ENCODE measurements around the gene ARHGAP9.

Gene ARHGAP9

DNA sequence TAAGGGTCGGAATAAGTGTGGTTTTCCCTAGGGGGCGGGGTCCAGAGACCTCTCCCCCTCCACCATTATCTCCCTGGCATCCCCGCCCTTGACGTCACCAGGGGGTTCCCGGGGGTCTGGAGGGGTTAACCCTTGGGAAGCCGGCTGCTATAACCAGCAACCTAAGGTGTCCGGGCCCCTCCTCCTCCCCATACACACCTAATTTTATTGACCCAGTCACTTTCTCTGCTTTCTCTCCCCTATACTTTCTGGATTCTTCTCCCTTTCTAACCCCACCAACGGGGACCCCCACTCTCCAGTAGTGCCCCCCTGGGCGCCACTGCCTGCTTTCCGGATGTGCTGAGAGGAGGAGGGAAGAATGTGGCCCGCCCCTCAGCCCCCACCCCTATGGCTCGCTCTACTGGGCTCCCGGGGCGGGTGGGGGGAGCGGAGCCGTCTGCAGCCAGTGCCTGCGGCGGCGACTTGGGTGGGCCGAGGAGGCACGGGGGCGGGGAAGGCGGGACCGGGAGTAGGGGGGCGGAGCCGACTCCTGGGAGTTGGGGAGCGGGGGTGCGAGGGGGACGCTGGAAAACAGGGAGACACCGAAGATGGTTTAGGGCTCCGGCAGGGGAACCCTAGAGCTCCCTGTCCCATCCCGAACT lies 18.3 kb downstream of the ARHGAP9 start (continued):
- TF ChIP-seq, protein P1, sequence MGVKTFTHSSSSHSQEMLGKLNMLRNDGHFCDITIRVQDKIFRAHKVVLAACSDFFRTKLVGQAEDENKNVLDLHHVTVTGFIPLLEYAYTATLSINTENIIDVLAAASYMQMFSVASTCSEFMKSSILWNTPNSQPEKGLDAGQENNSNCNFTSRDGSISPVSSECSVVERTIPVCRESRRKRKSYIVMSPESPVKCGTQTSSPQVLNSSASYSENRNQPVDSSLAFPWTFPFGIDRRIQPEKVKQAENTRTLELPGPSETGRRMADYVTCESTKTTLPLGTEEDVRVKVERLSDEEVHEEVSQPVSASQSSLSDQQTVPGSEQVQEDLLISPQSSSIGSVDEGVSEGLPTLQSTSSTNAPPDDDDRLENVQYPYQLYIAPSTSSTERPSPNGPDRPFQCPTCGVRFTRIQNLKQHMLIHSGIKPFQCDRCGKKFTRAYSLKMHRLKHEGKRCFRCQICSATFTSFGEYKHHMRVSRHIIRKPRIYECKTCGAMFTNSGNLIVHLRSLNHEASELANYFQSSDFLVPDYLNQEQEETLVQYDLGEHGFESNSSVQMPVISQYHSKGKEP (tag by site-specific recombination; IDR thresholded peaks at IDR 0.05): no peak
- TF ChIP-seq PRDM4 (tag by site-specific recombination; IDR thresholded peaks at IDR 0.05) (no peak), ZNF426 (tag by site-specific recombination; IDR thresholded peaks at IDR 0.05) (no peak), ZNF692 (tag by site-specific recombination; IDR thresholded peaks at IDR 0.05) (peak; percentile 57; the same call in 1 of the 2 replicates), YY2 (tag by site-specific recombination; IDR thresholded peaks at IDR 0.05) (no peak), ZNF132 (tag by site-specific recombination; IDR thresholded peaks at IDR 0.05; ENCODE audit: borderline replicate concordance) (no peak), ZNF24 (tag by site-specific recombination; IDR thresholded peaks at IDR 0.05) (0 out of 2 replicates have a peak, but pooled peaks have one; percentile 17), ZNF23 (tag by site-specific recombination; IDR thresholded peaks at IDR 0.05; ENCODE audit: borderline replicate concordance) (no peak), ZNF521 (tag by site-specific recombination; IDR thresholded peaks at IDR 0.05) (no peak), ZNF549 (tag by site-specific recombination; IDR thresholded peaks at IDR 0.05) (no peak), ZNF560 (tag by site-specific recombination; IDR thresholded peaks at IDR 0.05; ENCODE audit: borderline replicate concordance) (no peak), ZBTB21 (tag by site-specific recombination; IDR thresholded peaks at IDR 0.05) (peak; percentile 88)
- TF ChIP-seq, protein P2, sequence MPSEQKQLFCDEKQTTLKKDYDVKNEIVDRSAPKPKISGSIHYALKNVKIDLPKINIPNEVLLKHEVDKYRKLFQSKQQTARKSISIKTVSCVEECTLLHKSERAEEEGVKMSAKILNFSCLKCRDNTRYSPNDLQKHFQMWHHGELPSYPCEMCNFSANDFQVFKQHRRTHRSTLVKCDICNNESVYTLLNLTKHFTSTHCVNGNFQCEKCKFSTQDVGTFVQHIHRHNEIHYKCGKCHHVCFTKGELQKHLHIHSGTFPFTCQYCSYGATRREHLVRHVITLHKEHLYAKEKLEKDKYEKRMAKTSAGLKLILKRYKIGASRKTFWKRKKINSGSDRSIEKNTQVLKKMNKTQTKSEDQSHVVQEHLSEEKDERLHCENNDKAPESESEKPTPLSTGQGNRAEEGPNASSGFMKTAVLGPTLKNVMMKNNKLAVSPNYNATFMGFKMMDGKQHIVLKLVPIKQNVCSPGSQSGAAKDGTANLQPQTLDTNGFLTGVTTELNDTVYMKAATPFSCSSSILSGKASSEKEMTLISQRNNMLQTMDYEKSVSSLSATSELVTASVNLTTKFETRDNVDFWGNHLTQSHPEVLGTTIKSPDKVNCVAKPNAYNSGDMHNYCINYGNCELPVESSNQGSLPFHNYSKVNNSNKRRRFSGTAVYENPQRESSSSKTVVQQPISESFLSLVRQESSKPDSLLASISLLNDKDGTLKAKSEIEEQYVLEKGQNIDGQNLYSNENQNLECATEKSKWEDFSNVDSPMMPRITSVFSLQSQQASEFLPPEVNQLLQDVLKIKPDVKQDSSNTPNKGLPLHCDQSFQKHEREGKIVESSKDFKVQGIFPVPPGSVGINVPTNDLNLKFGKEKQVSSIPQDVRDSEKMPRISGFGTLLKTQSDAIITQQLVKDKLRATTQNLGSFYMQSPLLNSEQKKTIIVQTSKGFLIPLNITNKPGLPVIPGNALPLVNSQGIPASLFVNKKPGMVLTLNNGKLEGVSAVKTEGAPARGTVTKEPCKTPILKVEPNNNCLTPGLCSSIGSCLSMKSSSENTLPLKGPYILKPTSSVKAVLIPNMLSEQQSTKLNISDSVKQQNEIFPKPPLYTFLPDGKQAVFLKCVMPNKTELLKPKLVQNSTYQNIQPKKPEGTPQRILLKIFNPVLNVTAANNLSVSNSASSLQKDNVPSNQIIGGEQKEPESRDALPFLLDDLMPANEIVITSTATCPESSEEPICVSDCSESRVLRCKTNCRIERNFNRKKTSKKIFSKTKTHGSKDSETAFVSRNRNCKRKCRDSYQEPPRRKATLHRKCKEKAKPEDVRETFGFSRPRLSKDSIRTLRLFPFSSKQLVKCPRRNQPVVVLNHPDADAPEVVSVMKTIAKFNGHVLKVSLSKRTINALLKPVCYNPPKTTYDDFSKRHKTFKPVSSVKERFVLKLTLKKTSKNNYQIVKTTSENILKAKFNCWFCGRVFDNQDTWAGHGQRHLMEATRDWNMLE (tag by site-specific recombination; conservative IDR thresholded peaks at IDR 0.05; ENCODE audit: low read depth): no peak

GRCh38 chr12:57460841-57461275 lies 18.8 kb downstream of the ARHGAP9 start:
- Histone ChIP-seq H3K27ac (ENCODE audit: extremely low read depth, low read depth, low read length) (no peak overlapping the region; the same call in 1 of the 2 replicates), H3K9me3 (ENCODE audit: control insufficient read depth, insufficient read depth, low read depth, low read length) (no peaks in the 10 kb centered on the region), H3K4me1 (ENCODE audit: control insufficient read depth, insufficient read depth, low read length) (peaks cover 8% of the 10 kb centered on the region), H3K4me3 (ENCODE audit: low read depth, low read length) (peak overlapping the region; percentile 48), H3K36me3 (ENCODE audit: control insufficient read depth in 2 of 2, insufficient read depth in 1 of 2, low read length in 2 of 2) (no peaks in the 10 kb centered on the region)
- TF ChIP-seq OSR2 (tag by site-specific recombination; IDR thresholded peaks at IDR 0.05) (peak; percentile 46; the same call in 1 of the 2 replicates), GLIS2 (tag by site-specific recombination; IDR thresholded peaks at IDR 0.05) (peak; percentile 18; the same call in 1 of the 2 replicates), ZNF311 (tag by site-specific recombination; IDR thresholded peaks at IDR 0.05; ENCODE audit: borderline replicate concordance) (no peak), ZBTB20 (tag by site-specific recombination; IDR thresholded peaks at IDR 0.05) (peak; percentile 60), ZSCAN5A (tag by site-specific recombination; IDR thresholded peaks at IDR 0.05) (no peak), ZBTB17 (tag by site-specific recombination; IDR thresholded peaks at IDR 0.05) (peak; percentile 65)
- TF ChIP-seq, protein P3, sequence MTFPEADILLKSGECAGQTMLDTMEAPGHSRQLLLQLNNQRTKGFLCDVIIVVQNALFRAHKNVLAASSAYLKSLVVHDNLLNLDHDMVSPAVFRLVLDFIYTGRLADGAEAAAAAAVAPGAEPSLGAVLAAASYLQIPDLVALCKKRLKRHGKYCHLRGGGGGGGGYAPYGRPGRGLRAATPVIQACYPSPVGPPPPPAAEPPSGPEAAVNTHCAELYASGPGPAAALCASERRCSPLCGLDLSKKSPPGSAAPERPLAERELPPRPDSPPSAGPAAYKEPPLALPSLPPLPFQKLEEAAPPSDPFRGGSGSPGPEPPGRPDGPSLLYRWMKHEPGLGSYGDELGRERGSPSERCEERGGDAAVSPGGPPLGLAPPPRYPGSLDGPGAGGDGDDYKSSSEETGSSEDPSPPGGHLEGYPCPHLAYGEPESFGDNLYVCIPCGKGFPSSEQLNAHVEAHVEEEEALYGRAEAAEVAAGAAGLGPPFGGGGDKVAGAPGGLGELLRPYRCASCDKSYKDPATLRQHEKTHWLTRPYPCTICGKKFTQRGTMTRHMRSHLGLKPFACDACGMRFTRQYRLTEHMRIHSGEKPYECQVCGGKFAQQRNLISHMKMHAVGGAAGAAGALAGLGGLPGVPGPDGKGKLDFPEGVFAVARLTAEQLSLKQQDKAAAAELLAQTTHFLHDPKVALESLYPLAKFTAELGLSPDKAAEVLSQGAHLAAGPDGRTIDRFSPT (tag by site-specific recombination; IDR thresholded peaks at IDR 0.05): peak; percentile 21; the same call in 1 of the 2 replicates
- ChIA-PET CTCF (interaction anchor here (1.2 to 4.2 kb wide), 4 partner anchors 8 to 218 kb away, joined by 5 to 38 read pairs (median 24); no protein-coding TSS in a partner anchor), POLR2A (interaction anchor here (0.7 to 4.0 kb wide), 3 partner anchors 59 to 231 kb away, joined by 5 to 13 read pairs (median 11); partner anchors contain the start of genes DDIT3 and SHMT2)

All from HEK293 (cell line).